Vagina (tissue), 2 donors: ENCODE data around the gene ZSCAN21.

ENCODE experiments used
- CTCF ChIP-seq, 3 experiments: fragments of 450-650 bp in 2 of 3; fragments of 200-600 bp in 1 of 3; sonication (generic) in 1 of 3; IDR thresholded peaks; one replicate each; pipeline ENCODE4 v1.5.1; 2017 to 2019; ENCODE audit warnings: antibody characterized with exemption in 3 of 3, mild to moderate bottlenecking in 2 of 3, moderate library complexity in 2 of 3
- POLR2A ChIP-seq, 2 donors: fragments of 450-650 bp; IDR thresholded peaks; one replicate each; pipeline ENCODE4 v1.6.1; 2017; ENCODE audit warnings: antibody characterized with exemption in 2 of 2, mild to moderate bottlenecking in 2 of 2, moderate library complexity in 2 of 2
- POLR2AphosphoS5 ChIP-seq, 2 donors: sonication (generic); formaldehyde crosslinking; IDR thresholded peaks; one replicate each; pipeline ENCODE4 v1.9.0; 2017; ENCODE audit warnings: antibody characterized with exemption in 2 of 2, mild to moderate bottlenecking in 2 of 2, low read depth in 1 of 2; ENCODE audit not compliant: insufficient read depth in 1 of 2

DNA sequence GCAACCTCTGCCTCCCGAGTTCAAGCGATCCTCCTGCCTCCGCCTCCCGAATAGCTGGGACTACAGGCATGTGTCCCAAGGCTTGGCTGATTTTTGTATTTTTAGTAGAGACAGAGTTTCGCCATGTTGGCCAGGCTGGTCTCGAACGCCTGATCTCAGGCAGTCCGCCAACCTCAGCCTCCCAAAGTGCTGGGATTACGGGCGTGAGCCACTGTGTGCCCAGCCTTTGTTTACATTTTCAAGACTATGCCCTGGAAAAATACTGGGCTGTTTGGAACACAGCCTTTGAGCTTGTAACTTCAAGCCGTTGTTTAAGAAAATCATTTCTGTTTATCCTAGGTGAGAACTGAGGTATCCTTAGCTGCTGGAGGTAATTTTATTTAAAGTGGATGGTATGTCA, 32.3 kb upstream of the ZSCAN21 start:
- TF ChIP-seq CTCF (IDR thresholded peaks at IDR 0.05), result no peak
- TF ChIP-seq POLR2AphosphoS5 (IDR thresholded peaks at IDR 0.05; ENCODE audit: insufficient read depth in 1 of 2, low read depth in 1 of 2), result peak in 1 of 2 donors; percentile 22
- no peak for TF ChIP-seq POLR2A (IDR thresholded peaks at IDR 0.05)
